Kidney (tissue), 14 donors: ENCODE measurements around the gene NPBWR2. TPM values are rescaled to one million over a fixed set of nuclear protein-coding genes. Genes with fewer than 3 reads are reported as not detected.

Experiments used
- DNase-seq, 5 donors: peaks; one replicate each; pipeline ENCODE4 v3.0.0-alpha.2; 2013 to 2020
- FAIRE-seq: peaks from 2 replicates; lab custom pipeline; 2012; peaks lifted over from hg19 to GRCh38; lab: Jason Lieb, UNC
- H3K27ac ChIP-seq, 2 donors: one replicate each; pipeline ENCODE4 v1.7.0; 2013; ENCODE audit warnings: low read depth in 2 of 2, low read length in 2 of 2, inconsistent platforms in 1 of 2
- H3K27me3 ChIP-seq: one replicate; pipeline ENCODE4 v1.7.1; 2013; ENCODE audit warnings: low read length, inconsistent platforms; ENCODE audit not compliant: control insufficient read depth, insufficient read depth
- H3K36me3 ChIP-seq, 3 donors: one replicate each; pipeline versions ENCODE4 v1.7.0 to v1.7.1; 2013; ENCODE audit warnings: low read length in 3 of 3, control low read depth in 1 of 3, inconsistent platforms in 1 of 3; ENCODE audit not compliant: insufficient read depth in 3 of 3, control insufficient read depth in 2 of 3
- H3K4me1 ChIP-seq, 3 donors: one replicate each; pipeline versions ENCODE4 v1.7.0 to v1.7.1; 2013; ENCODE audit warnings: low read length in 3 of 3, inconsistent platforms in 1 of 3, low read depth in 1 of 3; ENCODE audit not compliant: control insufficient read depth in 2 of 3, insufficient read depth in 2 of 3
- H3K4me3 ChIP-seq, 3 donors: one replicate each; pipeline versions ENCODE4 v1.7.0 to v1.8.1; 2013; ENCODE audit warnings: low read length in 3 of 3, control low read depth in 1 of 3, inconsistent platforms in 1 of 3
- H3K9ac ChIP-seq, 3 donors: one replicate each; pipeline versions ENCODE4 v1.7.0 to v1.7.1; 2013; ENCODE audit warnings: low read length in 3 of 3, control low read depth in 1 of 3, inconsistent platforms in 1 of 3
- H3K9me3 ChIP-seq, 3 donors: one replicate each; pipeline versions ENCODE4 v1.7.0 to v1.7.1; 2013; ENCODE audit warnings: low read length in 3 of 3, control low read depth in 1 of 3, inconsistent platforms in 1 of 3; ENCODE audit not compliant: control insufficient read depth in 2 of 3, insufficient read depth in 1 of 3
- intact Hi-C: fragments of 100-400 bp; cut with DNase I; formaldehyde crosslinking; loops from one replicate; pipeline ENCODE4 v1.11.1; 2022
- polyA plus RNA-seq: library from polyadenylated mRNA; stranded (reverse); fragments of 350-450 nt; fragmentation: Illumina TruSeq; extraction: RNeasy Lipid Tissue Mini Kit (QIAGEN cat#74804); gene quantifications from one replicate; pipeline ENCODE4 v1.2.3, GENCODE V29; 2014; ENCODE audit warnings: low read depth, low replicate concordance; ENCODE audit not compliant: insufficient read depth
- total RNA-seq: library from RNA; stranded (reverse); fragmentation: NEBNext Ultra II Directional; extraction: Animal tissue kit (Norgen Biotek cat#: 25700); gene quantifications from one replicate; pipeline ENCODE4 v1.2.1, GENCODE V29; 2021
- TF ChIP-seq, protein P1 (sequence below): IDR thresholded peaks from 3 replicates; pipeline ENCODE4 v1.5.1; 2012; ENCODE audit warnings: mild to moderate bottlenecking, moderate library complexity, borderline replicate concordance; ENCODE audit not compliant: insufficient read depth; ENCODE audit errors: extremely low read depth
- donor health status: control.
- donor health status: control.
- donor health status: control.
- donor health status: control.
- donor health status: control.
- donor health status: DM: yes; HTN: yes; CAD: no.
- donor health status: Normal renal cell carcinoma (clear cell type).

Gene NPBWR2
- total and polyA plus RNA-seq, 2 donors from 2014 or later, result not detected

DNA sequence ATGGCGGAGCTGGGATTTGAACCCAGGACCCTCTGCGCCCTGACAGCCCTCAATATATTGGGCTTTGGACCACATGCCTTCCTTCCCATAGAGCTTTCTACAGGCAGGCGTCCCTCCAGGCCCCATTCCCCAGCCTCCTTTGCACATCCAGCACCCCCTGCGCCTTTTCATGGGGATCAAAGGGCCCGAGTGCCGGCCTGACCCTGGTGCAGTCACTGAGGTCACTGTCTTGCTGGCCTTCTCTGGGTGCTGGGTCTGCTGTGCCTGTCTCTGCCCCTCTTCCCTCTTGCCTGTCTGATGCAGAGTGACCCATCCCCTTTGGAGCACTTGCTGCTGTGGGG, 25.8 kb downstream of the NPBWR2 start:
- peaks cover 0 to 23% (median 3%) of the 10 kb centered on the region in 3 donors for H3K4me1 ChIP-seq
- DNase-seq (no peak), FAIRE-seq (no peak)

DNA sequence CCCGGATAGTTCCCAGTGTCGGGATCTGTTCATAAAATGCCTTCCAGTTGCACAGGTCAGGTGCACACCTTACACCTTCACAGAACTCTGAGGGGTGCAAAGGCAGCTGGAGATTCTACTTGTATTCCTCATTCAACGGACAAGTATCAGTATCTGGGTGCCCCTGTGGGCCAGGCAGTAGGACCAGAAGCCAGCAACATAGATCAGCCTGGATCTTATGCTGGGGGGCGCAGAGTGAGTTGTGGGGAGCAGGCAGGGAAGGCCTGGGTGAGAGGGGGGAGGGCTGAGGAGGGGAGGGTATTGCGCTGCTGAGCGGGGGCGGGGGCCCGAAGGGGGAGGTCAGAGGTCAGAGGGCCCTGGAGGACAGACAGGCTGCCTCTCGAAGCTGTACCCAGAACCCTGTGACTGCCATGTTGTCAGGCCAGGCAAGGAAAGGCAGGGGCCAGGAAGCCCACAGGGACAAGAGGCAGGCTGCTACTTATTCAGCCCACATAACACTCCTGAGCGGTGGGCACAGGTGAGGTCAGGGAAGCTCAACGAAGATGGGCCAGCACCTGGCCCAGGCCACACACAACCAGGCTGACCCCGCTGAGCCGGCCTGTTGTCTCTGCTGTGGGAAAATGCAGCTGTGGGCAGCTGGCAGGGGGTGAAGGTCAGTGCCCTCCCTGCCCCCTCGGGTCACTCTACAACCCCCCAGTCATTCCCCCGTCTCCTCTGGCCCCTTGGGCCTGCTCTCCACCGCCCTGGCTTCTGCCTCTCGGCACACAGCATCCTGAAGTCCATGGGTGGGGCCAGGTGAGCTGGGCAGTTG, 26.3 kb downstream of the NPBWR2 start:
- TF ChIP-seq, protein P1, sequence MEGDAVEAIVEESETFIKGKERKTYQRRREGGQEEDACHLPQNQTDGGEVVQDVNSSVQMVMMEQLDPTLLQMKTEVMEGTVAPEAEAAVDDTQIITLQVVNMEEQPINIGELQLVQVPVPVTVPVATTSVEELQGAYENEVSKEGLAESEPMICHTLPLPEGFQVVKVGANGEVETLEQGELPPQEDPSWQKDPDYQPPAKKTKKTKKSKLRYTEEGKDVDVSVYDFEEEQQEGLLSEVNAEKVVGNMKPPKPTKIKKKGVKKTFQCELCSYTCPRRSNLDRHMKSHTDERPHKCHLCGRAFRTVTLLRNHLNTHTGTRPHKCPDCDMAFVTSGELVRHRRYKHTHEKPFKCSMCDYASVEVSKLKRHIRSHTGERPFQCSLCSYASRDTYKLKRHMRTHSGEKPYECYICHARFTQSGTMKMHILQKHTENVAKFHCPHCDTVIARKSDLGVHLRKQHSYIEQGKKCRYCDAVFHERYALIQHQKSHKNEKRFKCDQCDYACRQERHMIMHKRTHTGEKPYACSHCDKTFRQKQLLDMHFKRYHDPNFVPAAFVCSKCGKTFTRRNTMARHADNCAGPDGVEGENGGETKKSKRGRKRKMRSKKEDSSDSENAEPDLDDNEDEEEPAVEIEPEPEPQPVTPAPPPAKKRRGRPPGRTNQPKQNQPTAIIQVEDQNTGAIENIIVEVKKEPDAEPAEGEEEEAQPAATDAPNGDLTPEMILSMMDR, result no peak
- peaks cover 6% of the 10 kb centered on the region for H3K27me3 ChIP-seq
- intact Hi-C loops, result no loop called here
- H3K4me3 ChIP-seq, result peak overlapping the region in 1 of 3 donors; percentile 43
- H3K9me3 ChIP-seq, result no peaks in the 10 kb centered on the region
- peak in 1 of 5 donors; percentile 64 for DNase-seq
- FAIRE-seq, result no peak
- H3K9ac ChIP-seq, result no peak overlapping the region
- no peak overlapping the region for H3K27ac ChIP-seq
- peaks cover 0 to 23% (median 3%) of the 10 kb centered on the region in 3 donors for H3K4me1 ChIP-seq
- no peaks in the 10 kb centered on the region for H3K36me3 ChIP-seq

More for the DNA sequence above, 25.8 kb downstream of the NPBWR2 start:
- TF ChIP-seq, protein P1, result no peak
- Histone ChIP-seq H3K27me3 (peaks cover 6% of the 10 kb centered on the region), H3K27ac (no peak overlapping the region), H3K9me3 (no peaks in the 10 kb centered on the region), H3K9ac (no peak overlapping the region), H3K4me3 (no peak overlapping the region), H3K36me3 (no peaks in the 10 kb centered on the region)
- intact Hi-C loops, result no loop called here

DNA sequence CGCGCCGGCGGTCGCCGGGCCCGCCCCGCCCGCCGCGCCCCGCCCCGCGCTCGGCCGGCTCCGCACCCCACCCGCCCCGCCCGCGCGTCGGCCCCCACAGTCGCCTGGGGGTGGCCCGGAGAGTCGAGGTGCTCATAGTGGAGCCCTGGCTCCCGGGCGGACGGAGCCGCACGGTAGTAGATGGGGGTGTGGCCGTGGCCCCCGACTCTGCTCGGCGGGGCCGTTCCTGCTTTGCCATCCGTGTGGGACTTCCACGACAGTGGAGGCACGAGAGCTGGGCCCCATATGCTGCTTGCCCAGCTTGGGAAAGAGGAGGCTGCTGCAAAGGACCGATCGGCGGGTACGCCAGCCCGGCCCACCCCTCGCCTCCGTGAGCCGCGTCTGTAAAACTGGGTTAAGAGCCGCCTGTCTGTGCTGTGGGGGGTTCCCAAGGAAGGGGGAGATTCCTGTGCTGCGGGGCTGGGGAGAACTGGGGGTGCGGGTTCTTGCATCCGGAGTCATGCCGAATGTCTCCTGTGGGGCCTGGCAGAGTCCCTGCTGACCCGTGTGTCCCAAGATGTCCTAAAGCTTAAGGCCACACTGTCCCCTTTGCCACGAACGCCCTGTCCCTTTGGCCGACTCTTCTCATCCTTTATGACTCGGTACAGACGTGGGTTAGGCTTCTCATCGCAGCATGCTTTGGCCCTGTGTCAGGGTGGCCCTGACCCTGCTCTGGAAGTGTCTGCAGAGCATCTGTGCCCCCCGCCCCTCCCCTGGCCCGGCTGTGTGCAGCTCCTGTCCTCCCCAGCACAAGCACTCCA, 27.2 kb downstream of the NPBWR2 start, which contains the start of gene OPRL1:
Gene OPRL1 (plus strand): TSS at position 70 of the 800 bp plus-strand sequence. CDS start 12,639 bp downstream, outside the sequence.
- Histone ChIP-seq H3K9me3 (no peaks in the 10 kb centered on the region), H3K9ac (peak within 1 kb of the TSS in 2 of 3 donors; percentile 55), H3K27me3 (peaks cover 3% of the 10 kb centered on the region), H3K36me3 (no peaks in the 10 kb centered on the region), H3K4me1 (peaks cover 0 to 23% (median 3%) of the 10 kb centered on the region in 3 donors), H3K4me3 (peak within 1 kb of the TSS; percentile 21 to 59 (median 28)), H3K27ac (peak within 1 kb of the TSS; percentile 32 to 65)
- peak in 1 of 5 donors; percentile 74 for DNase-seq
- FAIRE-seq, result no peak
- TF ChIP-seq, protein P1, result no peak
- intact Hi-C loops, result no loop called here
